ENCODE results near the gene CMIP. TPM values are rescaled to one million over a fixed set of nuclear protein-coding genes. Genes with fewer than 3 reads are reported as not detected.

CMIP gene
- total RNA-seq, 1 experiment from 2014 or later = 63.7 TPM

DNA sequence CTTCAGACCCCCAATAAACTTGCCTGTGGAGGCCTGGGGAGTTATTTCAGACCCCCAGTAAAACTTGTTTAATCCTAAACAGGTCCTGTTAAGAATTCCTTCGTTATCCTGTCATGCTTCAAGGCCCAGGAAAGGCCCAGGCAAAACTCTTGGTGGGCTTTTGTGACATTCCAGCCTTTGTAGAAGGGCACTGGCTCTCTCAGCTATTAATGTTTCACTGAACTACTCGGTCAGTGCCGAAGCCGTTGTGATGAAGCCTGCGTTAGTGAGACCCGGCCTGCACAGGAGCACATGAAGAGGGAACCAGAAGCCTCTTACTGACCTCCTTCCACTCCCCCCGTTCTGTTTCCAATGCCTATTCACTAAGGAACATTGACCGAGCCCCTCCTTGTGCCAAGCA, 287.0 kb downstream of the CMIP start:
- no peak for DNase-seq (ENCODE audit: low spot score)
- CTCF ChIA-PET = interaction anchor here (2.1 to 3.0 kb wide), 3 partner anchors 34 to 328 kb away, joined by 7 to 20 read pairs (median 19); no protein-coding TSS in a partner anchor
- peaks cover 4% of the 10 kb centered on the region for H3K36me3 Mint-ChIP-seq

GRCh38 chr16:81732699-81733098, 288.1 kb downstream of the CMIP start:
- no peak for DNase-seq (ENCODE audit: low spot score)
- no peaks in the 10 kb centered on the region for H3K27me3 Mint-ChIP-seq (ENCODE audit: low read depth)
- no peak overlapping the region for H3K27ac Mint-ChIP-seq
- peaks cover 10% of the 10 kb centered on the region; the same call in 1 of the 2 replicates for H3K9me3 Mint-ChIP-seq
- peaks cover 23% of the 10 kb centered on the region for H3K4me1 Mint-ChIP-seq
- ChIA-PET POLR2A (interaction anchor here (0.5 kb wide), 1 partner anchor 214 kb away, joined by 3 read pairs; no protein-coding TSS in a partner anchor), CTCF (no interaction called here)
- no peak for ATAC-seq
- peaks cover 4% of the 10 kb centered on the region for H3K36me3 Mint-ChIP-seq
- no peak overlapping the region for H3K4me3 Mint-ChIP-seq
- no peak for TF ChIP-seq ARID4B (CRISPR knock-in tag; IDR thresholded peaks at IDR 0.05; ENCODE audit: borderline replicate concordance)
- no peak for TF ChIP-seq NR3C1 (CRISPR knock-in tag; conservative IDR thresholded peaks at IDR 0.05; ENCODE audit: low read depth)
- TF ChIP-seq, protein P1, sequence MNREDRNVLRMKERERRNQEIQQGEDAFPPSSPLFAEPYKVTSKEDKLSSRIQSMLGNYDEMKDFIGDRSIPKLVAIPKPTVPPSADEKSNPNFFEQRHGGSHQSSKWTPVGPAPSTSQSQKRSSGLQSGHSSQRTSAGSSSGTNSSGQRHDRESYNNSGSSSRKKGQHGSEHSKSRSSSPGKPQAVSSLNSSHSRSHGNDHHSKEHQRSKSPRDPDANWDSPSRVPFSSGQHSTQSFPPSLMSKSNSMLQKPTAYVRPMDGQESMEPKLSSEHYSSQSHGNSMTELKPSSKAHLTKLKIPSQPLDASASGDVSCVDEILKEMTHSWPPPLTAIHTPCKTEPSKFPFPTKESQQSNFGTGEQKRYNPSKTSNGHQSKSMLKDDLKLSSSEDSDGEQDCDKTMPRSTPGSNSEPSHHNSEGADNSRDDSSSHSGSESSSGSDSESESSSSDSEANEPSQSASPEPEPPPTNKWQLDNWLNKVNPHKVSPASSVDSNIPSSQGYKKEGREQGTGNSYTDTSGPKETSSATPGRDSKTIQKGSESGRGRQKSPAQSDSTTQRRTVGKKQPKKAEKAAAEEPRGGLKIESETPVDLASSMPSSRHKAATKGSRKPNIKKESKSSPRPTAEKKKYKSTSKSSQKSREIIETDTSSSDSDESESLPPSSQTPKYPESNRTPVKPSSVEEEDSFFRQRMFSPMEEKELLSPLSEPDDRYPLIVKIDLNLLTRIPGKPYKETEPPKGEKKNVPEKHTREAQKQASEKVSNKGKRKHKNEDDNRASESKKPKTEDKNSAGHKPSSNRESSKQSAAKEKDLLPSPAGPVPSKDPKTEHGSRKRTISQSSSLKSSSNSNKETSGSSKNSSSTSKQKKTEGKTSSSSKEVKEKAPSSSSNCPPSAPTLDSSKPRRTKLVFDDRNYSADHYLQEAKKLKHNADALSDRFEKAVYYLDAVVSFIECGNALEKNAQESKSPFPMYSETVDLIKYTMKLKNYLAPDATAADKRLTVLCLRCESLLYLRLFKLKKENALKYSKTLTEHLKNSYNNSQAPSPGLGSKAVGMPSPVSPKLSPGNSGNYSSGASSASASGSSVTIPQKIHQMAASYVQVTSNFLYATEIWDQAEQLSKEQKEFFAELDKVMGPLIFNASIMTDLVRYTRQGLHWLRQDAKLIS (CRISPR knock-in tag; IDR thresholded peaks at IDR 0.05; ENCODE audit: borderline replicate concordance) = no peak
- no peak for TF ChIP-seq TEAD1 (CRISPR knock-in tag; IDR thresholded peaks at IDR 0.05)
- TF ChIP-seq, protein P2, sequence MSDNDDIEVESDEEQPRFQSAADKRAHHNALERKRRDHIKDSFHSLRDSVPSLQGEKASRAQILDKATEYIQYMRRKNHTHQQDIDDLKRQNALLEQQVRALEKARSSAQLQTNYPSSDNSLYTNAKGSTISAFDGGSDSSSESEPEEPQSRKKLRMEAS (CRISPR knock-in tag; IDR thresholded peaks at IDR 0.05) = no peak
- TF ChIP-seq, protein P3, sequence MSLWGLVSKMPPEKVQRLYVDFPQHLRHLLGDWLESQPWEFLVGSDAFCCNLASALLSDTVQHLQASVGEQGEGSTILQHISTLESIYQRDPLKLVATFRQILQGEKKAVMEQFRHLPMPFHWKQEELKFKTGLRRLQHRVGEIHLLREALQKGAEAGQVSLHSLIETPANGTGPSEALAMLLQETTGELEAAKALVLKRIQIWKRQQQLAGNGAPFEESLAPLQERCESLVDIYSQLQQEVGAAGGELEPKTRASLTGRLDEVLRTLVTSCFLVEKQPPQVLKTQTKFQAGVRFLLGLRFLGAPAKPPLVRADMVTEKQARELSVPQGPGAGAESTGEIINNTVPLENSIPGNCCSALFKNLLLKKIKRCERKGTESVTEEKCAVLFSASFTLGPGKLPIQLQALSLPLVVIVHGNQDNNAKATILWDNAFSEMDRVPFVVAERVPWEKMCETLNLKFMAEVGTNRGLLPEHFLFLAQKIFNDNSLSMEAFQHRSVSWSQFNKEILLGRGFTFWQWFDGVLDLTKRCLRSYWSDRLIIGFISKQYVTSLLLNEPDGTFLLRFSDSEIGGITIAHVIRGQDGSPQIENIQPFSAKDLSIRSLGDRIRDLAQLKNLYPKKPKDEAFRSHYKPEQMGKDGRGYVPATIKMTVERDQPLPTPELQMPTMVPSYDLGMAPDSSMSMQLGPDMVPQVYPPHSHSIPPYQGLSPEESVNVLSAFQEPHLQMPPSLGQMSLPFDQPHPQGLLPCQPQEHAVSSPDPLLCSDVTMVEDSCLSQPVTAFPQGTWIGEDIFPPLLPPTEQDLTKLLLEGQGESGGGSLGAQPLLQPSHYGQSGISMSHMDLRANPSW (CRISPR knock-in tag; conservative IDR thresholded peaks at IDR 0.05; ENCODE audit: low read depth) = no peak
- no peak for TF ChIP-seq NR2C2 (CRISPR knock-in tag; IDR thresholded peaks at IDR 0.05)

More for the DNA sequence above, 287.0 kb downstream of the CMIP start:
- H3K4me3 Mint-ChIP-seq = no peak overlapping the region; the same call in 1 of the 2 replicates
- peaks cover 10% of the 10 kb centered on the region; the same call in 1 of the 2 replicates for H3K9me3 Mint-ChIP-seq
- H3K4me1 Mint-ChIP-seq = peaks cover 30% of the 10 kb centered on the region
- POLR2A ChIA-PET = no interaction called here
- ATAC-seq = no peak
- no peak overlapping the region for H3K27ac Mint-ChIP-seq
- no peaks in the 10 kb centered on the region for H3K27me3 Mint-ChIP-seq (ENCODE audit: low read depth)
- TF ChIP-seq NR3C1 (CRISPR knock-in tag; conservative IDR thresholded peaks at IDR 0.05; ENCODE audit: low read depth) (no peak), TP53 (CRISPR knock-in tag; IDR thresholded peaks at IDR 0.05) (no peak), ETV6 (CRISPR knock-in tag; IDR thresholded peaks at IDR 0.05) (no peak)
- TF ChIP-seq, protein P4, sequence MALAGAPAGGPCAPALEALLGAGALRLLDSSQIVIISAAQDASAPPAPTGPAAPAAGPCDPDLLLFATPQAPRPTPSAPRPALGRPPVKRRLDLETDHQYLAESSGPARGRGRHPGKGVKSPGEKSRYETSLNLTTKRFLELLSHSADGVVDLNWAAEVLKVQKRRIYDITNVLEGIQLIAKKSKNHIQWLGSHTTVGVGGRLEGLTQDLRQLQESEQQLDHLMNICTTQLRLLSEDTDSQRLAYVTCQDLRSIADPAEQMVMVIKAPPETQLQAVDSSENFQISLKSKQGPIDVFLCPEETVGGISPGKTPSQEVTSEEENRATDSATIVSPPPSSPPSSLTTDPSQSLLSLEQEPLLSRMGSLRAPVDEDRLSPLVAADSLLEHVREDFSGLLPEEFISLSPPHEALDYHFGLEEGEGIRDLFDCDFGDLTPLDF (CRISPR knock-in tag; IDR thresholded peaks at IDR 0.05) = no peak

Data from WTC11 (cell line).